Ishikawa (cell line): ENCODE measurements around the gene PPP1R3D.

Experiments used
- RAD21 ChIP-seq: IDR thresholded peaks from 2 replicates; pipeline ENCODE4 v1.6.1; 2012; ENCODE audit warnings: low read depth
- TCF12 ChIP-seq: IDR thresholded peaks from 2 replicates; pipeline ENCODE4 v1.6.1; 2012; ENCODE audit warnings: low read depth

GRCh38 chr20:59948212-59948611, 8.1 kb upstream of the PPP1R3D start:
- TF ChIP-seq RAD21 (no peak), TCF12 (no peak)
